SHP77 treated with DMSO at 0.1 percent for 48 hours (cell line): Measurements from ENCODE around the gene MARCHF6.
"Not testable (repeated sequence)": the region's sequence is repeated elsewhere in the genome, so short reads cannot be mapped to it uniquely, and the experiment has no call there.

Experiments
- DNase-seq: peaks from one replicate; lab custom pipeline; 2025; lab: John Stamatoyannopoulos, UW

MARCHF6 gene

GRCh38 chr5:10351919-10352318, 1.6 kb upstream of the MARCHF6 start:
- DNase-seq: no peak

- peak; percentile 61 for DNase-seq
Measured at GRCh38 chr5:10352430-10353240, 860 bp upstream of the MARCHF6 start.

- peak; percentile 18 for DNase-seq
Measured at GRCh38 chr5:10354048-10354872, 765 bp downstream of the MARCHF6 start.

GRCh38 chr5:10355071-10355889, 1.8 kb downstream of the MARCHF6 start:
- DNase-seq: peak; percentile 29

- DNase-seq: no peak
Measured at GRCh38 chr5:10358999-10359398, 5.5 kb downstream of the MARCHF6 start.

- DNase-seq: no peak
Measured at GRCh38 chr5:10360686-10361085, 7.2 kb downstream of the MARCHF6 start.

GRCh38 chr5:10363519-10364185, 10.2 kb downstream of the MARCHF6 start:
- DNase-seq: no peak

GRCh38 chr5:10364186-10364689, 10.7 kb downstream of the MARCHF6 start:
- DNase-seq: no peak

GRCh38 chr5:10365782-10366181, 12.3 kb downstream of the MARCHF6 start:
- DNase-seq: no peak

- DNase-seq: no peak
Measured at GRCh38 chr5:10366310-10367272, 13.1 kb downstream of the MARCHF6 start.

- DNase-seq: no peak
Measured at GRCh38 chr5:10367579-10367978, 14.1 kb downstream of the MARCHF6 start.

- no peak for DNase-seq
Measured at GRCh38 chr5:10370931-10371330, 17.4 kb downstream of the MARCHF6 start.

GRCh38 chr5:10371369-10371768, 17.9 kb downstream of the MARCHF6 start:
- DNase-seq: not testable (repeated sequence)

GRCh38 chr5:10372726-10373709, 19.5 kb downstream of the MARCHF6 start:
- no peak for DNase-seq

GRCh38 chr5:10374046-10375022, 20.8 kb downstream of the MARCHF6 start:
- DNase-seq: no peak

GRCh38 chr5:10375146-10375545, 21.7 kb downstream of the MARCHF6 start:
- not testable (repeated sequence) for DNase-seq

GRCh38 chr5:10376544-10376943, 23.0 kb downstream of the MARCHF6 start:
- no peak for DNase-seq

GRCh38 chr5:10377081-10377480, 23.6 kb downstream of the MARCHF6 start:
- no peak for DNase-seq
